WTC11 (cell line): Measurements from ENCODE around the gene ZNF860. TPM values are rescaled to one million over a fixed set of nuclear protein-coding genes. Genes with fewer than 3 reads are reported as not detected.

ENCODE experiments used
- ATAC-seq: fragments of 200-7000 bp; cut with Tn5 transposase; 2 replicates; pipeline ENCODE4 v1.10.0; 2021; ENCODE audit warnings: mild to moderate bottlenecking, moderate library complexity
- CTCF ChIA-PET: fragments of 300-600 bp; sonication (Branson Sonifier 250); formaldehyde crosslinking; loops from one replicate; lab custom pipeline; 2021; ENCODE audit warnings: antibody characterized with exemption; lab: Charles Lee
- POLR2A ChIA-PET: fragments of 350-600 bp; sonication (Branson Sonifier 250); formaldehyde crosslinking; loops from one replicate; lab custom pipeline; 2021; ENCODE audit warnings: antibody characterized with exemption; lab: Charles Lee
- DNase-seq: peaks from one replicate; pipeline ENCODE4 v3.0.0; 2021; ENCODE audit warnings: low spot score
- H3K27ac Mint-ChIP-seq: 2 replicates; pipeline ENCODE4 v1.8.0; 2021; ENCODE audit warnings: mixed read lengths
- H3K27me3 Mint-ChIP-seq: 2 replicates; pipeline ENCODE4 v1.8.0; 2021; ENCODE audit warnings: low read depth, mild to moderate bottlenecking, moderate library complexity, mixed read lengths
- H3K36me3 Mint-ChIP-seq: 2 replicates; pipeline ENCODE4 v1.8.0; 2021; ENCODE audit warnings: mixed read lengths
- H3K4me1 Mint-ChIP-seq: 2 replicates; pipeline ENCODE4 v1.8.0; 2022; ENCODE audit warnings: mixed read lengths
- H3K4me3 Mint-ChIP-seq: 2 replicates; pipeline ENCODE4 v1.8.0; 2021; ENCODE audit warnings: mild to moderate bottlenecking, moderate library complexity, mixed read lengths
- H3K9me3 Mint-ChIP-seq: 2 replicates; pipeline ENCODE4 v1.8.0; 2021; ENCODE audit warnings: mixed read lengths
- ATF6 ChIP-seq: sonication (generic); formaldehyde crosslinking; IDR thresholded peaks from 2 replicates; pipeline ENCODE4 v1.8.1; 2023; ENCODE audit warnings: mild to moderate bottlenecking, missing genetic modification reagents
- E2F5 ChIP-seq: sonication (generic); formaldehyde crosslinking; IDR thresholded peaks from 2 replicates; pipeline ENCODE4 v1.8.1; 2022; ENCODE audit warnings: mild to moderate bottlenecking, moderate library complexity, missing genetic modification reagents
- FOXK1 ChIP-seq: sonication (generic); formaldehyde crosslinking; IDR thresholded peaks from 2 replicates; pipeline ENCODE4 v1.8.0; 2022; ENCODE audit warnings: mild to moderate bottlenecking, moderate library complexity, missing genetic modification reagents
- GRHL2 ChIP-seq: fragments of 250-450 bp; sonication (Bioruptor Pico); IDR thresholded peaks from 2 replicates; pipeline ENCODE4 v1.8.0; 2022; ENCODE audit warnings: mild to moderate bottlenecking, moderate library complexity; ENCODE audit not compliant: insufficient replicate concordance, severe bottlenecking
- JUN ChIP-seq: sonication (generic); formaldehyde crosslinking; IDR thresholded peaks from 2 replicates; pipeline ENCODE4 v1.8.0; 2023; ENCODE audit warnings: mild to moderate bottlenecking, missing genetic modification reagents
- KAT7 ChIP-seq: sonication (generic); formaldehyde crosslinking; IDR thresholded peaks from 2 replicates; pipeline ENCODE4 v1.8.1; 2023; ENCODE audit warnings: missing genetic modification reagents, mild to moderate bottlenecking, borderline replicate concordance
- NFYB ChIP-seq: sonication (generic); formaldehyde crosslinking; conservative IDR thresholded peaks from 2 replicates; pipeline ENCODE4 v1.8.0; 2022; ENCODE audit warnings: low read depth, missing genetic modification reagents
- NR3C1 ChIP-seq: sonication (generic); formaldehyde crosslinking; conservative IDR thresholded peaks from 2 replicates; pipeline ENCODE4 v1.8.1; 2023; ENCODE audit warnings: low read depth, mild to moderate bottlenecking, missing genetic modification reagents
- OVOL2 ChIP-seq: fragments of 250-450 bp; sonication (Bioruptor Pico); IDR thresholded peaks from 2 replicates; pipeline ENCODE4 v1.9.0; 2021; ENCODE audit warnings: mild to moderate bottlenecking, borderline replicate concordance
- PREB ChIP-seq: sonication (generic); formaldehyde crosslinking; IDR thresholded peaks from 2 replicates; pipeline ENCODE4 v1.8.1; 2022; ENCODE audit warnings: mild to moderate bottlenecking, missing genetic modification reagents, moderate library complexity, borderline replicate concordance
- RELA ChIP-seq: sonication (generic); formaldehyde crosslinking; IDR thresholded peaks from 2 replicates; pipeline ENCODE4 v1.8.1; 2022; ENCODE audit warnings: missing genetic modification reagents, mild to moderate bottlenecking, borderline replicate concordance
- RORB ChIP-seq: fragments of 250-450 bp; sonication (Bioruptor Pico); IDR thresholded peaks from 2 replicates; pipeline ENCODE4 v1.9.0; 2021; ENCODE audit warnings: mild to moderate bottlenecking
- SMAD3 ChIP-seq: sonication (generic); formaldehyde crosslinking; IDR thresholded peaks from 2 replicates; pipeline ENCODE4 v1.8.0; 2022; ENCODE audit warnings: missing genetic modification reagents, mild to moderate bottlenecking, borderline replicate concordance
- SMAD4 ChIP-seq: sonication (generic); formaldehyde crosslinking; IDR thresholded peaks from 2 replicates; pipeline ENCODE4 v1.8.0; 2022; ENCODE audit warnings: mild to moderate bottlenecking, missing genetic modification reagents
- SP1 ChIP-seq: sonication (generic); formaldehyde crosslinking; conservative IDR thresholded peaks from 2 replicates; pipeline ENCODE4 v1.8.1; 2022; ENCODE audit warnings: missing genetic modification reagents
- TEAD1 ChIP-seq: sonication (generic); formaldehyde crosslinking; IDR thresholded peaks from 2 replicates; pipeline ENCODE4 v1.8.0; 2022; ENCODE audit warnings: mild to moderate bottlenecking, missing genetic modification reagents
- ZNF219 ChIP-seq: sonication (generic); formaldehyde crosslinking; IDR thresholded peaks from 2 replicates; pipeline ENCODE4 v1.8.0; 2023; ENCODE audit warnings: missing genetic modification reagents, mild to moderate bottlenecking, borderline replicate concordance
- ZNF425 ChIP-seq: fragments of 250-450 bp; sonication (Bioruptor Pico); conservative IDR thresholded peaks from 2 replicates; pipeline ENCODE4 v1.9.0; 2021; ENCODE audit warnings: mild to moderate bottlenecking
- ZNF671 ChIP-seq: fragments of 250-450 bp; sonication (Bioruptor Pico); IDR thresholded peaks from 2 replicates; pipeline ENCODE4 v1.8.0; 2021; ENCODE audit warnings: mild to moderate bottlenecking
- total RNA-seq: library from RNA; stranded (reverse); gene quantifications from 3 replicates; pipeline ENCODE4 v1.2.3, GENCODE V29; 2021

ZNF860 gene
- total RNA-seq, 1 experiment from 2014 or later = 6.5 TPM

GRCh38 chr3:31943041-31943440 is 38.5 kb upstream of the ZNF860 start:
- no peaks in the 10 kb centered on the region for H3K27me3 Mint-ChIP-seq
- POLR2A ChIA-PET = no interaction called here
- ATAC-seq (no peak), DNase-seq (no peak)
- H3K27ac Mint-ChIP-seq = no peak overlapping the region
- H3K4me1 Mint-ChIP-seq = peaks cover 45% of the 10 kb centered on the region
- no peak overlapping the region for H3K4me3 Mint-ChIP-seq
- H3K9me3 Mint-ChIP-seq = 0 out of 2 replicates have a peak, but pooled peaks cover 3% of the 10 kb centered on the region
- no peak for TF ChIP-seq TEAD1 (CRISPR knock-in tag)
- no peak for TF ChIP-seq RELA (CRISPR knock-in tag)
- no peak for TF ChIP-seq ZNF219
- no peak for TF ChIP-seq FOXK1 (CRISPR knock-in tag)
- TF ChIP-seq SMAD3 = no peak
- no peak for TF ChIP-seq ZNF425
- peaks cover 4% of the 10 kb centered on the region; the same call in 1 of the 2 replicates for H3K36me3 Mint-ChIP-seq
- CTCF ChIA-PET = no interaction called here

GRCh38 chr3:31945738-31946052 is 35.9 kb upstream of the ZNF860 start:
- peak overlapping the region; percentile 61; the same call in 1 of the 2 replicates for H3K27ac Mint-ChIP-seq
- DNase-seq (no peak), ATAC-seq (no peak)
- ChIA-PET POLR2A (no interaction called here), CTCF (no interaction called here)
- H3K27me3 Mint-ChIP-seq = no peaks in the 10 kb centered on the region
- H3K9me3 Mint-ChIP-seq = peaks cover 14% of the 10 kb centered on the region
- peaks cover 14% of the 10 kb centered on the region for H3K36me3 Mint-ChIP-seq
- H3K4me1 Mint-ChIP-seq = peaks cover 59% of the 10 kb centered on the region
- TF ChIP-seq RORB (CRISPR knock-in tag) = no peak
- TF ChIP-seq SP1 (CRISPR knock-in tag) = no peak
- TF ChIP-seq NFYB = no peak
- no peak for TF ChIP-seq NR3C1 (CRISPR knock-in tag)
- TF ChIP-seq ZNF671 (CRISPR knock-in tag) = no peak
- TF ChIP-seq GRHL2 (CRISPR knock-in tag) = no peak
- no peak for TF ChIP-seq ATF6 (CRISPR knock-in tag)
- TF ChIP-seq SMAD4 (CRISPR knock-in tag) = no peak
- TF ChIP-seq JUN (CRISPR knock-in tag) = no peak
- no peak for TF ChIP-seq PREB
- no peak for TF ChIP-seq SMAD3
- TF ChIP-seq KAT7 = no peak
- no peak for TF ChIP-seq OVOL2 (CRISPR knock-in tag)
- TF ChIP-seq E2F5 (CRISPR knock-in tag) = no peak
- TF ChIP-seq ZNF425 = no peak
- TF ChIP-seq, all 79 proteins: peak for 0
- no peak overlapping the region for H3K4me3 Mint-ChIP-seq
